Fibroblast of mammary gland (primary cell): ENCODE results near the gene DNAH7.

Experiments
- DNase-seq: peaks from one replicate; pipeline ENCODE4 v3.0.0-alpha.2; 2010; ENCODE audit warnings: low read depth
- H3K4me3 ChIP-seq: 2 replicates; pipeline ENCODE4 v1.5.1; 2011; ENCODE audit warnings: low read depth, mild to moderate bottlenecking, low read length, moderate library complexity; ENCODE audit not compliant: control insufficient read depth
- TF ChIP-seq, protein P1 (sequence below): conservative IDR thresholded peaks from 2 replicates; pipeline ENCODE4 v1.5.1; 2011; ENCODE audit warnings: low read depth, low read length, inconsistent platforms; ENCODE audit not compliant: control insufficient read depth, insufficient read depth

The DNAH7 gene

GRCh38 chr2:195813421-195813820, 255.2 kb downstream of the DNAH7 start:
- TF ChIP-seq, protein P1, sequence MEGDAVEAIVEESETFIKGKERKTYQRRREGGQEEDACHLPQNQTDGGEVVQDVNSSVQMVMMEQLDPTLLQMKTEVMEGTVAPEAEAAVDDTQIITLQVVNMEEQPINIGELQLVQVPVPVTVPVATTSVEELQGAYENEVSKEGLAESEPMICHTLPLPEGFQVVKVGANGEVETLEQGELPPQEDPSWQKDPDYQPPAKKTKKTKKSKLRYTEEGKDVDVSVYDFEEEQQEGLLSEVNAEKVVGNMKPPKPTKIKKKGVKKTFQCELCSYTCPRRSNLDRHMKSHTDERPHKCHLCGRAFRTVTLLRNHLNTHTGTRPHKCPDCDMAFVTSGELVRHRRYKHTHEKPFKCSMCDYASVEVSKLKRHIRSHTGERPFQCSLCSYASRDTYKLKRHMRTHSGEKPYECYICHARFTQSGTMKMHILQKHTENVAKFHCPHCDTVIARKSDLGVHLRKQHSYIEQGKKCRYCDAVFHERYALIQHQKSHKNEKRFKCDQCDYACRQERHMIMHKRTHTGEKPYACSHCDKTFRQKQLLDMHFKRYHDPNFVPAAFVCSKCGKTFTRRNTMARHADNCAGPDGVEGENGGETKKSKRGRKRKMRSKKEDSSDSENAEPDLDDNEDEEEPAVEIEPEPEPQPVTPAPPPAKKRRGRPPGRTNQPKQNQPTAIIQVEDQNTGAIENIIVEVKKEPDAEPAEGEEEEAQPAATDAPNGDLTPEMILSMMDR: no peak
- H3K4me3 ChIP-seq: no peak overlapping the region
- peak; percentile 36 for DNase-seq

- DNase-seq: no peak
- H3K4me3 ChIP-seq: no peak overlapping the region
- TF ChIP-seq, protein P1: no peak
Observed at GRCh38 chr2:195810340-195811098, 258.1 kb downstream of the DNAH7 start.

- no peak for DNase-seq
- H3K4me3 ChIP-seq: no peak overlapping the region
- TF ChIP-seq, protein P1: no peak
Observed at GRCh38 chr2:195808189-195808588, 260.4 kb downstream of the DNAH7 start.

- H3K4me3 ChIP-seq: no peak overlapping the region
- TF ChIP-seq, protein P1: no peak
- DNase-seq: no peak
Observed at GRCh38 chr2:195805283-195805976, 263.2 kb downstream of the DNAH7 start.

- no peak for DNase-seq
- no peak overlapping the region for H3K4me3 ChIP-seq
- TF ChIP-seq, protein P1: no peak
Observed at GRCh38 chr2:195795879-195796278, 272.8 kb downstream of the DNAH7 start.

DNA sequence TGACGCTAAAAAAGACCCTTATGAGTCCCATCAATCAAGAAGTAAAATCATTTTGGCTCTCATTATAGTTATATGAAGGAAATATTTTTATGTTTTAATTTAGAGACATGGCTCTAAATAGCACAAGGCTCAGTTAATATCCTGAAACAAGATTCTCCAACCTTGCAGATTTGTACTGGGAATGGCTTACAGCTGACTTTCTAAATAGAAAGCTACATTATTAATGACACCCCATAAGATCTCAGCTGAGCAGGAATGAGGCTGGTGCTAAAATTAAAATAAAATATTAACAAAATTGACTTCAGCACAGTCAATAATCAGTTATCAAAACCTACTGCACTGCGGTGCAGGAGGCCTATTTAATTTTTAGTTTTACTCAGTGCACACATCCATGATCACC, 274.8 kb downstream of the DNAH7 start:
- no peak for DNase-seq
- TF ChIP-seq, protein P1: no peak
- H3K4me3 ChIP-seq: no peak overlapping the region
